GM19023 (cell line): Measurements from ENCODE around the gene RALGAPB.
"Not testable (repeated sequence)": the region's sequence is repeated elsewhere in the genome, so short reads cannot be mapped to it uniquely, and the experiment has no call there.

Experiments used
- ATAC-seq: cut with Tn5 transposase; IDR thresholded peaks from one replicate; pipeline ENCODE4 v1.9.1; 2021; ENCODE audit warnings: mild to moderate bottlenecking, moderate library complexity; ENCODE audit not compliant: unreplicated experiment

Gene RALGAPB

GRCh38 chr20:38581013-38581412 is 108.4 kb downstream of the RALGAPB start, which contains the start of gene ADIG:
ADIG (plus strand) TSS chr20:38581197; CDS start chr20:38581251, 54 bp downstream.
- ATAC-seq, result no peak

GRCh38 chr20:38581830-38582358 is 109.3 kb downstream of the RALGAPB start:
- ATAC-seq, result no peak

GRCh38 chr20:38583306-38583705 is 110.7 kb downstream of the RALGAPB start:
- no peak for ATAC-seq

- no peak for ATAC-seq
Measured at GRCh38 chr20:38584099-38584763, 111.6 kb downstream of the RALGAPB start.

- ATAC-seq, result no peak
Measured at GRCh38 chr20:38585404-38586180, 112.9 kb downstream of the RALGAPB start.

- ATAC-seq, result no peak
Measured at GRCh38 chr20:38586181-38586525, 113.5 kb downstream of the RALGAPB start.

GRCh38 chr20:38588303-38588702 is 115.7 kb downstream of the RALGAPB start:
- ATAC-seq, result no peak

GRCh38 chr20:38589351-38589750 is 116.7 kb downstream of the RALGAPB start:
- ATAC-seq, result no peak

- ATAC-seq, result no peak
Measured at GRCh38 chr20:38589967-38590675, 117.5 kb downstream of the RALGAPB start.

GRCh38 chr20:38590676-38591473 is 118.2 kb downstream of the RALGAPB start:
- ATAC-seq, result no peak

- ATAC-seq, result no peak
Measured at GRCh38 chr20:38591474-38592410, 119.1 kb downstream of the RALGAPB start.

GRCh38 chr20:38592411-38592790 is 119.8 kb downstream of the RALGAPB start:
- not testable (repeated sequence) for ATAC-seq

- not testable (repeated sequence) for ATAC-seq
Measured at GRCh38 chr20:38594281-38594680, 121.6 kb downstream of the RALGAPB start.

- not testable (repeated sequence) for ATAC-seq
Measured at GRCh38 chr20:38595886-38596285, 123.2 kb downstream of the RALGAPB start.

GRCh38 chr20:38599410-38599882 is 126.8 kb downstream of the RALGAPB start:
- no peak for ATAC-seq

- ATAC-seq, result no peak
Measured at GRCh38 chr20:38600057-38600456, 127.4 kb downstream of the RALGAPB start.

GRCh38 chr20:38601216-38602184 is 128.9 kb downstream of the RALGAPB start, which contains the start of gene ARHGAP40:
ARHGAP40 (plus strand) TSS chr20:38601809.
- no peak for ATAC-seq

- no peak for ATAC-seq
Measured at GRCh38 chr20:38602185-38602581, 129.5 kb downstream of the RALGAPB start.
